Ovary (tissue), 9 donors: Measurements from ENCODE around the gene STMND1. TPM values are rescaled to one million over a fixed set of nuclear protein-coding genes. Genes with fewer than 3 reads are reported as not detected.

Source experiments
- DNase-seq, 5 donors: peaks; one replicate each; pipeline ENCODE4 v3.0.0-alpha.2; 2019 to 2020
- H3K27ac ChIP-seq, 2 donors: fragments of 200-600 bp; one replicate each; pipeline versions ENCODE4 v1.5.1 to v1.8.0; 2019 to 2022
- H3K27me3 ChIP-seq: fragments of 200-600 bp; one replicate; pipeline ENCODE4 v1.8.0; 2022
- H3K36me3 ChIP-seq: fragments of 200-600 bp; sonication (generic); one replicate; pipeline ENCODE4 v1.5.1; 2019
- H3K4me1 ChIP-seq: one replicate; pipeline ENCODE4 v1.8.1; 2013; ENCODE audit warnings: mild to moderate bottlenecking, moderate library complexity; ENCODE audit not compliant: insufficient read depth
- H3K4me3 ChIP-seq: fragments of 200-600 bp; sonication (generic); one replicate; pipeline ENCODE4 v1.5.1; 2017
- H3K9me3 ChIP-seq, 2 donors: fragments of 200-600 bp in 1 of 2; sonication (generic) in 1 of 2; one replicate each; pipeline versions ENCODE4 v1.5.1 to v1.8.1; 2013 to 2019; ENCODE audit warnings: mild to moderate bottlenecking in 1 of 2, moderate library complexity in 1 of 2
- CTCF ChIP-seq, 3 donors: fragments of 450-650 bp in 2 of 3; fragments of 200-600 bp in 1 of 3; IDR thresholded peaks; one replicate each; pipeline versions ENCODE4 v1.5.1 to v1.8.0; 2016 to 2022; ENCODE audit warnings: antibody characterized with exemption in 3 of 3, mild to moderate bottlenecking in 1 of 3
- EP300 ChIP-seq: sonication (generic); formaldehyde crosslinking; IDR thresholded peaks from one replicate; pipeline ENCODE4 v1.6.1; 2017; ENCODE audit warnings: antibody characterized with exemption
- POLR2A ChIP-seq: fragments of 450-650 bp; IDR thresholded peaks from one replicate; pipeline ENCODE4 v1.6.1; 2017; ENCODE audit warnings: antibody characterized with exemption, mild to moderate bottlenecking, moderate library complexity
- WGBS, 3 donors: extraction: QIAGEN DNeasy Blood & Tissue Kit in 1 of 3; methylation state at CpG; one replicate each; pipeline versions ENCODE4 v1.1.5 to v1.1.7; 2013 to 2017; 5-methylcytosine and 5-hydroxymethylcytosine counted together
- intact Hi-C, 4 donors: fragments of 100-400 bp; cut with DNase I; formaldehyde crosslinking; loops; one replicate each; pipeline versions ENCODE4 v1.11.0 to v1.15.1; 2022 to 2023
- polyA plus RNA-seq, 2 donors: library from polyadenylated mRNA; stranded (reverse); fragments of 200-250 nt in 1 of 2; fragments of 350-450 nt in 1 of 2; fragmentation: Illumina TruSeq in 1 of 2; extraction: RNeasy Lipid Tissue Mini Kit (QIAGEN cat#74804) in 1 of 2; gene quantifications; one replicate each; pipeline ENCODE4 v1.2.3, GENCODE V29; 2013 to 2014
- total RNA-seq, 7 donors: library from RNA; depleted of rRNA in 2 of 7; stranded (reverse); fragments of >200 nt in 2 of 7; fragmentation: NEBNext Ultra II Directional in 3 of 7; extraction: Animal tissue kit (Norgen Biotek cat#: 25700) in 3 of 7; gene quantifications; one replicate each; pipeline versions ENCODE4 v1.1.0 to v1.2.4, GENCODE V29; 2016 to 2023
- donor health status: DM: no; HTN: no; CAD: no; lungs with moderate emphysema.
- donor health status: DM: no; HTN: no; CAD: no.
- donor health status: Bipolar disorder and iron deficiency.
- donor health status: DM: yes; HTN: yes; CAD: no.
- donor health status: DM: no; HTN: no; CAD: no.
- donor health status: DM: yes; HTN: yes; CAD: no.

The STMND1 gene
- total and polyA plus RNA-seq, 9 donors: 0.07 to 8.6 (median 0.70) TPM; not detected in 5

- intact Hi-C loops: no loop called here
- 54 to 69% (median 55%) methylated on average over 4 of the region's 4 CpGs for WGBS, 3 donors
- H3K4me3 ChIP-seq: no peak overlapping the region
- TF ChIP-seq POLR2A: no peak
- no peak for TF ChIP-seq EP300
- TF ChIP-seq CTCF (IDR thresholded peaks at IDR 0.05): no peak
- no peaks in the 10 kb centered on the region for H3K27me3 ChIP-seq
- H3K36me3 ChIP-seq: no peaks in the 10 kb centered on the region
- H3K4me1 ChIP-seq: no peaks in the 10 kb centered on the region
- DNase-seq: no peak
- no peak overlapping the region for H3K27ac ChIP-seq
- H3K9me3 ChIP-seq: no peaks in the 10 kb centered on the region
These were observed 71.1 kb downstream of the STMND1 start for GRCh38 chr6:17172836-17173470.

GRCh38 chr6:17178326-17178725 is 76.5 kb downstream of the STMND1 start:
- no peaks in the 10 kb centered on the region for H3K4me1 ChIP-seq
- H3K27me3 ChIP-seq: no peaks in the 10 kb centered on the region
- no peaks in the 10 kb centered on the region for H3K9me3 ChIP-seq
- intact Hi-C loops: no loop called here
- no peak for DNase-seq
- TF ChIP-seq EP300 (no peak), CTCF (IDR thresholded peaks at IDR 0.05) (no peak), POLR2A (no peak)
- no peak overlapping the region for H3K4me3 ChIP-seq
- no peaks in the 10 kb centered on the region for H3K36me3 ChIP-seq
- 40 to 45% (median 42%) methylated on average over 2 of the region's 2 CpGs for whole genome bisulfite sequencing, 3 donors
- H3K27ac ChIP-seq: no peak overlapping the region

GRCh38 chr6:17178754-17179529 is 77.1 kb downstream of the STMND1 start:
- Histone ChIP-seq H3K27ac (no peak overlapping the region), H3K4me1 (no peaks in the 10 kb centered on the region), H3K27me3 (no peaks in the 10 kb centered on the region), H3K9me3 (no peaks in the 10 kb centered on the region), H3K36me3 (no peaks in the 10 kb centered on the region), H3K4me3 (no peak overlapping the region)
- TF ChIP-seq EP300: no peak
- no peak for TF ChIP-seq POLR2A
- TF ChIP-seq CTCF (IDR thresholded peaks at IDR 0.05): no peak
- intact Hi-C loops: no loop called here
- WGBS, 3 donors: 43 to 79% (median 59%) methylated on average over 1 of the region's 1 CpG
- DNase-seq: no peak

- intact Hi-C loops: no loop called here
- TF ChIP-seq POLR2A (no peak), CTCF (IDR thresholded peaks at IDR 0.05) (no peak), EP300 (no peak)
- Histone ChIP-seq H3K27ac (no peak overlapping the region), H3K9me3 (no peaks in the 10 kb centered on the region), H3K4me3 (no peak overlapping the region), H3K4me1 (no peaks in the 10 kb centered on the region), H3K36me3 (no peaks in the 10 kb centered on the region), H3K27me3 (no peaks in the 10 kb centered on the region)
- 83 to 88% (median 84%) methylated on average over 5 of the region's 5 CpGs for WGBS, 3 donors
- no peak for DNase-seq
These were observed 77.8 kb downstream of the STMND1 start for GRCh38 chr6:17179530-17180073.

Other genes with a start within 250 kb of the STMND1 start
- 1 to 10 TPM; 1.1 to 6.5 (median 2.0) TPM for gene RBM24, start 179.3 kb downstream of the STMND1 start, total RNA-seq
- gene RBM24, start 179.3 kb downstream of the STMND1 start, polyA plus RNA-seq: 1 to 10 TPM; 1.2 to 3.5 TPM